Common myeloid progenitor, CD34-positive (primary cell): ENCODE measurements around the gene EVX2.

Experiments
- CTCF ChIA-PET: fragments of 350-600 bp; sonication (Branson Sonifier 250); formaldehyde crosslinking; loops from one replicate; lab custom pipeline; 2021; ENCODE audit warnings: antibody characterized with exemption; lab: Charles Lee
- POLR2A ChIA-PET: fragments of 350-600 bp; sonication (Branson Sonifier 250); formaldehyde crosslinking; loops from one replicate; lab custom pipeline; 2021; ENCODE audit warnings: antibody characterized with exemption; lab: Charles Lee
- DNase-seq, 3 donors: peaks; one replicate each; pipeline versions ENCODE4 v3.0.0 to v3.0.0-alpha.2; 2013
- H3K27ac ChIP-seq, 2 experiments: 1 replicate in 1 of 2; 2 replicates in 1 of 2; pipeline ENCODE4 v1.7.0; 2013; ENCODE audit warnings: inconsistent platforms in 2 of 2, low read length in 2 of 2, mild to moderate bottlenecking in 2 of 2, low read depth in 1 of 2, moderate library complexity in 1 of 2; ENCODE audit not compliant: severe bottlenecking in 2 of 2, insufficient read depth in 1 of 2, poor library complexity in 1 of 2
- H3K27me3 ChIP-seq, 5 experiments: replicated peaks in 2 of 5; 1 replicate in 3 of 5; 2 replicates in 2 of 5; pipeline versions ENCODE4 v1.6.1 to v1.7.0; 2013; ENCODE audit warnings: low read length in 4 of 5, mild to moderate bottlenecking in 2 of 5, moderate library complexity in 2 of 5, inconsistent platforms in 1 of 5; ENCODE audit not compliant: insufficient read depth in 5 of 5, control insufficient read depth in 4 of 5
- H3K36me3 ChIP-seq, 4 experiments: 1 replicate in 2 of 4; 2 replicates in 2 of 4; pipeline versions ENCODE4 v1.6.1 to v1.7.0; 2013; ENCODE audit warnings: low read length in 3 of 4, control low read depth in 1 of 4, mild to moderate bottlenecking in 1 of 4; ENCODE audit not compliant: control insufficient read depth in 4 of 4, insufficient read depth in 4 of 4
- H3K4me1 ChIP-seq, 4 experiments: 1 replicate in 3 of 4; 2 replicates in 1 of 4; pipeline versions ENCODE4 v1.6.1 to v1.7.1; 2013; ENCODE audit warnings: low read length in 3 of 4, mild to moderate bottlenecking in 3 of 4, control low read depth in 1 of 4, inconsistent platforms in 1 of 4, moderate library complexity in 1 of 4; ENCODE audit not compliant: control insufficient read depth in 4 of 4, insufficient read depth in 4 of 4; ENCODE audit errors: control extremely low read depth in 1 of 4
- H3K4me3 ChIP-seq, 7 experiments: 1 replicate in 4 of 7; 2 replicates in 3 of 7; pipeline versions ENCODE4 v1.5.1 to v1.7.0; 2013; ENCODE audit warnings: mild to moderate bottlenecking in 7 of 7, low read length in 6 of 7, moderate library complexity in 6 of 7, inconsistent platforms in 2 of 7, low read depth in 2 of 7, control low read depth in 1 of 7; ENCODE audit not compliant: insufficient read depth in 4 of 7, control insufficient read depth in 1 of 7; ENCODE audit errors: extremely low read depth in 1 of 7
- H3K9me3 ChIP-seq, 5 experiments: 1 replicate in 4 of 5; 2 replicates in 1 of 5; pipeline versions ENCODE4 v1.6.1 to v1.7.1; 2013; ENCODE audit warnings: low read length in 4 of 5, mild to moderate bottlenecking in 2 of 5, inconsistent platforms in 1 of 5, low read depth in 1 of 5, moderate library complexity in 1 of 5; ENCODE audit not compliant: control insufficient read depth in 4 of 5, insufficient read depth in 2 of 5; ENCODE audit errors: control extremely low read depth in 1 of 5
- WGBS: methylation state at CpG from one replicate; pipeline ENCODE4 v1.1.5; 2013; ENCODE audit not compliant: insufficient coverage; 5-methylcytosine and 5-hydroxymethylcytosine counted together

Gene EVX2

DNA sequence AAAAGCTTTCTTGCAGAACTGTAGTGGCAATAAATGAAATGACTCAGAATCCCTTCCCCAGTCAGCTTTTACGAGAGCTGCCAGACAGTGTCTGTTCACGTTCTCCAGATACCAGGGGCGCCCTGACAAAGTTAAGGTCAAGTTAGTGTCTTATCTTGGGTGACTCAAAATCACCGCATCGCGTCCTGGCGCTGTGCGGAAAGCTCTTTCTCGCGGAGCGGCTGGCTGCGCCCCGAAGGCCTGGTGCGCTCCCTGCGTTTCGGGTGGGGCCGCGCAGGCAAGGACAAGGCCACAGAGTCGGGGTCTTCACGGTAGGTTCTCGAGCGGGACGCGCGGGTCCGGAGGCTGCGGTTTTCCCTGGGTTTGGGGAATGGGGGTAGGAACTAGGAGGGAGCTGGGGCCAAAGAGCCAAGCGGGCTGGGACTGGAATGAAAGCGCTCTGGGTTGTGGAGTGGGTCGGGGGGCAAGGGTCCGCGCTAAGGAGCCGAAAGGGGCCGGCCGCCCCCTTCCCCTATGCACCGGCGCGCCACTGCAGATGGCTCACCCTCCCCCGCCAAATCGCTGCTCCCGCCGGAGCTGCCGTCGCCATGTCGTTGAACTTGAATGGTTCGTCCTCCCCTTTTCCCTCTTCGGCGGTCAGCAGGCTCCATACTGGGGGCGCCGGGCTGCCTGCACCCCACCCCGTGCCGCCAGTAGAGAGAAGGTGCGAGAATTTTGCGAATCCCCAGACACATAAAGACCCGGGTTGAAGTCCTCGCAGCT, 20.7 kb upstream of the EVX2 start:
- ChIA-PET POLR2A (interaction anchor here (0.7 kb wide), 1 partner anchor 36 kb away, joined by 3 read pairs; no protein-coding TSS in a partner anchor), CTCF (interaction anchor here (0.5 to 3.6 kb wide), 9 partner anchors 9 to 567 kb away, joined by 3 to 16 read pairs (median 5); no protein-coding TSS in a partner anchor)
- DNase-seq = no peak
- H3K4me1 ChIP-seq = peaks cover 0 to 11% (median 8%) of the 10 kb centered on the region in 4 experiments
- H3K36me3 ChIP-seq = no peaks in the 10 kb centered on the region
- peaks cover 27 to 99% (median 62%) of the 10 kb centered on the region in 5 experiments for H3K27me3 ChIP-seq
- H3K9me3 ChIP-seq = peaks cover 0 to 3% (median 0%) of the 10 kb centered on the region in 5 experiments
- 6% methylated on average over 56 of the region's 56 CpGs for WGBS
- H3K4me3 ChIP-seq = no peak overlapping the region
- H3K27ac ChIP-seq = no peak overlapping the region

DNA sequence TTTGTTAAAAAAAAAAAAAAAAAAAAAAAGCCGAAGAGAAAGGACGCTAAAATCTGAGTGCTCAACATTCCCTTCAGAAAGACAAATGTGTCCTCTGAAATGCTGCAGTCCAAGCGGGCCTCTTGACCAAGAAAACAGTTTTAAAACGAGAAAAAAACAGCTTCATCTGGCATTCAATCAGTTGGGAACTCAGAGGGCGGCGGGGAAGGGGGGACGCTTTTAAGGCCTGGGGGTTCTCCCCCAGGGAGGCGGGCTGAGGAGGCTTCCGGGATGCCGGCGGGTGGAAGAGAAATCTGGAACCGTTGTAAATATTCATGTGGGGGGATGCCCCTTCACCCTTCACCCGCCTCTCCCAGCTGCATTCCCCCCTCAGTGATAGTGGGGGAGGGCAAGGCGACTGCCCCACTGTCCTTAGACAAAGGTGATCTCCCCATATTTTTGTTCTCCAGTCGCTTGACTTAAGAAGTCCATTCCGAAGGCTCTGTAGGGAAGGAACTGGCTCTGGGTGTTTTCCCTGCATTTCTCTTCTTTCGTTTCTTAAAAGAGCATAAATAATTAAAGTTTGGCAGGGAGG, 20.1 kb upstream of the EVX2 start:
- Histone ChIP-seq H3K27ac (no peak overlapping the region), H3K9me3 (peaks cover 0 to 3% (median 0%) of the 10 kb centered on the region in 5 experiments), H3K27me3 (peaks cover 24 to 99% (median 61%) of the 10 kb centered on the region in 5 experiments), H3K4me3 (no peak overlapping the region), H3K36me3 (no peaks in the 10 kb centered on the region), H3K4me1 (peaks cover 0 to 11% (median 8%) of the 10 kb centered on the region in 4 experiments)
- DNase-seq = no peak
- POLR2A ChIA-PET = no interaction called here
- WGBS = 11% methylated on average over 6 of the region's 17 CpGs
- CTCF ChIA-PET = interaction anchor here (0.5 to 3.6 kb wide), 9 partner anchors 8 to 567 kb away, joined by 3 to 16 read pairs (median 5); no protein-coding TSS in a partner anchor

GRCh38 chr2:176103194-176103593, 19.4 kb upstream of the EVX2 start:
- Histone ChIP-seq H3K27ac (no peak overlapping the region), H3K36me3 (no peaks in the 10 kb centered on the region), H3K9me3 (peaks cover 0 to 3% (median 0%) of the 10 kb centered on the region in 5 experiments), H3K4me3 (no peak overlapping the region), H3K27me3 (peaks cover 24 to 99% (median 62%) of the 10 kb centered on the region in 5 experiments), H3K4me1 (peaks cover 0 to 15% (median 8%) of the 10 kb centered on the region in 4 experiments)
- DNase-seq = no peak
- ChIA-PET CTCF (interaction anchor here (0.7 to 3.6 kb wide), 9 partner anchors 8 to 551 kb away, joined by 3 to 16 read pairs (median 5); partner anchors contain the start of gene HOXD9), POLR2A (no interaction called here)
- 0% methylated on average over 1 of the region's 7 CpGs for WGBS

DNA sequence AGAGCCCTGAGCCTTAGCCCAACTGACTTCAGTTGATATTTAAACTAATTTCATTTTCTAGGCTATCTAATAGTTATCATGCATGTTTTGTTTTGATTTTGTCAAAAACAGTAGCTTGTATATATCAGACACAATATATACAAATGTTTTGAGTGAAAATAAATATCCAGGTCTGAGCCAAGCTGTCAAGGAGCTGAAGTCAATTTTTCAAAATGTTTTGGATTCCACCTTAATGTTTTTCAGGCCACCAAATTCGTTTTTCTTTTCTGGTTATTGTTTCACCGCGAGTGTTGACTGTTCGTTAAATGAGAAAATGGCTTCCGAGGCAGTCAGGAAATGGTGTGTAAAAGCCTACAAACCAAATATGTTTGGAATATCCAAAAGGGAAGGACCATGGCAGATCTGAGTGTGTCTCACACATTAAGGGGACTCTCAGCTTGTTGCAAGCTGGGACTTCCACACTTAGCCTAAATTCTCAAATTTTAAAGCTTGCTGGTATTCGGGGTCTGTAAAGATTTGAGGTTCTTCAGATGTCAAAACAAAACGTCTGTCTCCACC, 18.6 kb upstream of the EVX2 start:
- Histone ChIP-seq H3K27me3 (peaks cover 24 to 100% (median 69%) of the 10 kb centered on the region in 5 experiments), H3K4me1 (peaks cover 0 to 19% (median 9%) of the 10 kb centered on the region in 4 experiments), H3K36me3 (no peaks in the 10 kb centered on the region), H3K27ac (no peak overlapping the region), H3K4me3 (no peak overlapping the region), H3K9me3 (peaks cover 0 to 3% (median 0%) of the 10 kb centered on the region in 5 experiments)
- DNase-seq = no peak
- CTCF ChIA-PET = interaction anchor here (0.7 to 3.6 kb wide), 11 partner anchors 8 to 851 kb away, joined by 3 to 16 read pairs (median 4); partner anchors contain the start of gene HOXD9
- POLR2A ChIA-PET = no interaction called here
- 10% methylated on average over 5 of the region's 7 CpGs for WGBS

- H3K36me3 ChIP-seq = no peaks in the 10 kb centered on the region
- no peak overlapping the region for H3K27ac ChIP-seq
- H3K27me3 ChIP-seq = peaks cover 26 to 100% (median 74%) of the 10 kb centered on the region in 5 experiments
- H3K4me3 ChIP-seq = no peak overlapping the region
- 23% methylated on average over 3 of the region's 5 CpGs for WGBS
- no peak for DNase-seq
- H3K9me3 ChIP-seq = peaks cover 0 to 3% (median 0%) of the 10 kb centered on the region in 5 experiments
- POLR2A ChIA-PET = no interaction called here
- peaks cover under 1 to 19% (median 9%) of the 10 kb centered on the region in 4 experiments for H3K4me1 ChIP-seq
- CTCF ChIA-PET = interaction anchor here (0.9 to 3.6 kb wide), 10 partner anchors 9 to 850 kb away, joined by 3 to 16 read pairs (median 4); partner anchors contain the start of gene HOXD9
Measured at GRCh38 chr2:176101842-176102241, 18.1 kb upstream of the EVX2 start.

DNA sequence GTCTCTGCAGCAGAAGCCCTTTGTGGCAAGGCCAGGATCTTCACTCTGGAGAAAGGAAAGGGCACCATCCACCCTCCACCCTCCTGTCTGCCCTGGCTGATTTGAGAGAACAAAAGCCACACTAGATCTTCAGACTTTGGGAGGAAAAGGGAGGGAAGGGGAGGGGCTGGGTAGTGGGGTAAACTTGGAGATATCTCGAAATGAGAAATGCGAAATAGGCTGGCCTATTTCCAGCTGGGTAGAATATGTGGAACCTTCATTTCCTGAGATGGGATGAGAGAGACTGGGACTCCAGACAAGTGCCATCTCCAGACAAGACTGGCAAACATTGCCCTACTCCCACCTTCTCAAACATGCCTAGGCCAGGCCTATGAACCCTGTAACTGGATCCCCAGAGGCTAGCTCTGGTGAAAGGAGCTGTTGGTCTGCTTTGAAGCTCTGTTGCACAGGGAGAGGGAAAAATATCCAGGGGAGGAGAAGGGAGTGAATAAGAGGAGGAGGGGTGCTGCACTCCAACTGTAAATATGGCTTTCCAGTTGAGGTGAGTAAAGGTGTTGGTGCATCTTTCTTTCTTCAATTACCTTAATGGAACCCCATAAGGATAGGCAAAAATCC, 17.6 kb upstream of the EVX2 start:
- H3K27me3 ChIP-seq = peaks cover 30 to 100% (median 75%) of the 10 kb centered on the region in 5 experiments
- H3K4me3 ChIP-seq = no peak overlapping the region
- peaks cover 6 to 22% (median 13%) of the 10 kb centered on the region in 4 experiments for H3K4me1 ChIP-seq
- H3K27ac ChIP-seq = no peak overlapping the region
- POLR2A ChIA-PET = no interaction called here
- 8% methylated on average over 2 of the region's 2 CpGs for WGBS
- no peaks in the 10 kb centered on the region for H3K36me3 ChIP-seq
- H3K9me3 ChIP-seq = peaks cover 0 to 3% (median 0%) of the 10 kb centered on the region in 5 experiments
- CTCF ChIA-PET = interaction anchor here (0.7 to 2.3 kb wide), 6 partner anchors 9 to 850 kb away, joined by 3 to 12 read pairs (median 4); partner anchors contain the start of gene HOXD9
- DNase-seq = no peak
